ENCODE results near the gene PKNOX2. TPM values are rescaled to one million over a fixed set of nuclear protein-coding genes. Genes with fewer than 3 reads are reported as not detected.
A peak's percentile ranks its signal among the peaks of the same experiment; 100 is the strongest.

Gene PKNOX2
- total and polyA plus RNA-seq, 9 donors, result 10.6 to 42.3 (median 30.0) TPM

DNA sequence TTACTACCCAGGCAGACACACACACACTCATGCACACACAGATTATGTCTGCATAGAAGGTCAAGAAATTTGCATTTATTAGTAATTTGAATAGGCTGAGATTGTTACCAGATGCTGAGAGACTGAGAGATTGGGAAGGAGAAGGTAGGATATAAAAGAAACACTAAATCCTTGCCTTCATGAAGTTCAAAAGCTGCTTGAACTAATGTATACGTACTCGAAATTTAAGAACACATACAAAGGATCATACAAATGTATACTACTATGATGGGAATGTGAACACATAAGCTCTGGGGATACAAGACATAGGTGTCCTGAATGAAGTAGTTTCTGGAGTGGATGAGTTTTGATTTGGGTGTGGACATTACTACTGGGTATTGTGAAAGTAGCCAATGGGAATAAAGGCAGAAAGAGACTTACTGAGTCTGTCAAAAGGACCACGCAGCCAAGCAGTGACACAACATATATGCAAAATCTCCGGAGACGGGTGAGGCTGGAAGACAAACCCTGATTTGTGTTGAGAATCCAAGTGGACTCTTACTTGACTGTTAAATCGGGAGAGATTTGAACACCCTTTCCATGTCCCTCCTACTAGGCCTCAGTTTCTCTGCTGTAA lies 7.3 kb upstream of the PKNOX2 start:
- TF ChIP-seq, protein P1, sequence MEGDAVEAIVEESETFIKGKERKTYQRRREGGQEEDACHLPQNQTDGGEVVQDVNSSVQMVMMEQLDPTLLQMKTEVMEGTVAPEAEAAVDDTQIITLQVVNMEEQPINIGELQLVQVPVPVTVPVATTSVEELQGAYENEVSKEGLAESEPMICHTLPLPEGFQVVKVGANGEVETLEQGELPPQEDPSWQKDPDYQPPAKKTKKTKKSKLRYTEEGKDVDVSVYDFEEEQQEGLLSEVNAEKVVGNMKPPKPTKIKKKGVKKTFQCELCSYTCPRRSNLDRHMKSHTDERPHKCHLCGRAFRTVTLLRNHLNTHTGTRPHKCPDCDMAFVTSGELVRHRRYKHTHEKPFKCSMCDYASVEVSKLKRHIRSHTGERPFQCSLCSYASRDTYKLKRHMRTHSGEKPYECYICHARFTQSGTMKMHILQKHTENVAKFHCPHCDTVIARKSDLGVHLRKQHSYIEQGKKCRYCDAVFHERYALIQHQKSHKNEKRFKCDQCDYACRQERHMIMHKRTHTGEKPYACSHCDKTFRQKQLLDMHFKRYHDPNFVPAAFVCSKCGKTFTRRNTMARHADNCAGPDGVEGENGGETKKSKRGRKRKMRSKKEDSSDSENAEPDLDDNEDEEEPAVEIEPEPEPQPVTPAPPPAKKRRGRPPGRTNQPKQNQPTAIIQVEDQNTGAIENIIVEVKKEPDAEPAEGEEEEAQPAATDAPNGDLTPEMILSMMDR (IDR thresholded peaks at IDR 0.05), result no peak
- TF ChIP-seq EP300 (IDR thresholded peaks at IDR 0.05) (no peak), POLR2A (IDR thresholded peaks at IDR 0.05) (no peak)
- 79 to 97% (median 92%) methylated on average over 6 of the region's 6 CpGs for WGBS, 3 donors
- H3K36me3 ChIP-seq, result no peaks in the 10 kb centered on the region
- no peaks in the 10 kb centered on the region for H3K4me1 ChIP-seq (ENCODE audit: insufficient read depth)
- no peaks in the 10 kb centered on the region for H3K27me3 ChIP-seq
- no peak overlapping the region for H3K4me3 ChIP-seq
- no peak overlapping the region for H3K27ac ChIP-seq
- no peak for DNase-seq
- intact Hi-C loops (cut with DNase I), result loop anchor here in 1 of 4 donors (10.0 kb wide), 1 partner anchor 192 kb away; no protein-coding TSS in a partner anchor
- no peaks in the 10 kb centered on the region for H3K9me3 ChIP-seq

- Histone ChIP-seq H3K36me3 (no peaks in the 10 kb centered on the region), H3K27me3 (no peaks in the 10 kb centered on the region), H3K27ac (no peak overlapping the region), H3K4me1 (ENCODE audit: insufficient read depth) (no peaks in the 10 kb centered on the region), H3K9me3 (no peaks in the 10 kb centered on the region), H3K4me3 (no peak overlapping the region)
- no peak for DNase-seq
- WGBS, 3 donors, result 89 to 91% (median 89%) methylated on average over 10 of the region's 10 CpGs
- no peak for TF ChIP-seq EP300 (IDR thresholded peaks at IDR 0.05)
- TF ChIP-seq, protein P1 (IDR thresholded peaks at IDR 0.05), result no peak
- TF ChIP-seq POLR2A (IDR thresholded peaks at IDR 0.05), result no peak
- intact Hi-C loops (cut with DNase I), result loop anchor here in 1 of 4 donors (10.0 kb wide), 1 partner anchor 193 kb away; no protein-coding TSS in a partner anchor
These were observed 6.4 kb upstream of the PKNOX2 start for GRCh38 chr11:125157953-125158680.

GRCh38 chr11:125162743-125163142 lies 1.8 kb upstream of the PKNOX2 start:
- H3K9me3 ChIP-seq, result no peaks in the 10 kb centered on the region
- H3K27me3 ChIP-seq, result no peaks in the 10 kb centered on the region
- TF ChIP-seq, protein P1 (IDR thresholded peaks at IDR 0.05), result no peak
- TF ChIP-seq EP300 (IDR thresholded peaks at IDR 0.05) (no peak), POLR2A (IDR thresholded peaks at IDR 0.05) (no peak)
- H3K4me3 ChIP-seq, result no peak overlapping the region
- WGBS, 3 donors, result 78 to 89% (median 84%) methylated on average over 4 of the region's 4 CpGs
- no peaks in the 10 kb centered on the region for H3K4me1 ChIP-seq (ENCODE audit: insufficient read depth)
- no peaks in the 10 kb centered on the region for H3K36me3 ChIP-seq
- DNase-seq, result no peak
- H3K27ac ChIP-seq, result no peak overlapping the region
- intact Hi-C loops (cut with DNase I), result loop anchor here in 2 of 4 donors (5.0 kb wide), 2 partner anchors 50 to 240 kb away; no protein-coding TSS in a partner anchor

DNA sequence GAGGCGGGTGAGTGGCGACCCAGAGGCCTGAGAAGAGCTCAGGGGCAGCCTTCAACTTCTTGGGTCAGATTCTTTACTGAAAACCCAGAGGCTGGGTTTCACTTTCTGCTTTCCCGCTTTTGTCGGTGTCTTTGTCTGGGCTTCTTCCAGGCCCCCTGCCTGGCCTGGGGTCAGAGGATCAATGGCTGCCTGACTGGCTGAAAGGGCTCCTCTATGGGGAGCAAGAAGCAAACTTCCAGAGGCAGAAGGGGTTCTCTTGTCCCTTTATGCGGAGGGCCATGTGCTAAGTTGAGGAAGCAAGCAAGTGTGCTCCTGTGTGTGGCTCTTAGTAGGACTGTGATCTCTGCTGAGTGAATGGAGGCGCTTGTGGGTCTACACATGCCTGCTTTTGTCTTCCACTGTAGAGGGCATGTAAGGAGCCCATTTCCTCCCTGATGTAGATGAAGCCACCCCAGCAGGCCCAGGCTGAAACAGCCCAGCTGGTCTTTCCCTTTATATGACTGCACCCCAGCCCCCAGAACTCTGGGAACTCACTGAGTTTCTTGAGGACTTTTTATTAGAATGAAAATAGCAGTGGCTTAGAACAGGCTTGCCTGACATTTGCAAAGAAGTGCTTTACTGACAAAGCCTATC lies 1.0 kb upstream of the PKNOX2 start:
- Histone ChIP-seq H3K27ac (peak overlapping the region in 1 of 2 donors; percentile 91), H3K4me3 (no peak overlapping the region), H3K36me3 (no peaks in the 10 kb centered on the region), H3K4me1 (ENCODE audit: insufficient read depth) (peaks cover 2% of the 10 kb centered on the region), H3K9me3 (no peaks in the 10 kb centered on the region), H3K27me3 (no peaks in the 10 kb centered on the region)
- intact Hi-C loops (cut with DNase I), result loop anchor here (2.0 to 5.0 kb wide), 4 partner anchors 49 to 239 kb away; no protein-coding TSS in a partner anchor
- TF ChIP-seq EP300 (IDR thresholded peaks at IDR 0.05) (no peak), POLR2A (IDR thresholded peaks at IDR 0.05) (no peak)
- TF ChIP-seq, protein P1 (IDR thresholded peaks at IDR 0.05), result no peak
- 82 to 89% (median 88%) methylated on average over 6 of the region's 6 CpGs for WGBS, 3 donors
- peak in 1 of 5 donors; percentile 38 for DNase-seq

Measured in ovary (tissue), 9 donors.